ENCODE data around the gene FZR1. TPM values are rescaled to one million over a fixed set of nuclear protein-coding genes. Genes with fewer than 3 reads are reported as not detected.

Gene FZR1
- total RNA-seq, 1 experiment from 2014 or later = 87.4 TPM

- Histone ChIP-seq H3K4me3 (ENCODE audit: low read depth, low read length, poor library complexity, severe bottlenecking) (no peak overlapping the region), H3K4me1 (ENCODE audit: insufficient read depth, low read length, poor library complexity, severe bottlenecking) (no peaks in the 10 kb centered on the region), H3K36me3 (ENCODE audit: insufficient read depth, low read length, poor library complexity, severe bottlenecking) (no peaks in the 10 kb centered on the region), H3K27me3 (replicated peaks; ENCODE audit: insufficient read depth, low read depth, low read length, poor library complexity) (peaks cover 40% of the 10 kb centered on the region), H3K27ac (ENCODE audit: low read depth, low read length, poor library complexity, severe bottlenecking) (no peak overlapping the region), H3K9me3 (ENCODE audit: low read depth, low read length, poor library complexity, severe bottlenecking) (no peaks in the 10 kb centered on the region)
- ChIA-PET CTCF (interaction anchor here (0.5 to 1.0 kb wide), 5 partner anchors 10 to 175 kb away, joined by 3 to 6 read pairs (median 4); no protein-coding TSS in a partner anchor), POLR2A (ENCODE audit: low non-redundant PET) (interaction anchor here (0.6 kb wide), 1 partner anchor 204 kb away, joined by 3 read pairs; no protein-coding TSS in a partner anchor)
- BruUV-seq (replicated peaks) = no TSS peak
- peak; percentile 43 for DNase-seq (ENCODE audit: low spot score)
- intact Hi-C loops (cut with micrococcal nuclease; ENCODE audit: unreplicated experiment) = no loop called here
- TF ChIP-seq CTCF (conservative IDR thresholded peaks at IDR 0.05; ENCODE audit: low read depth, low read length) (no peak), EZH2 (IDR thresholded peaks at IDR 0.05; ENCODE audit: borderline replicate concordance, low read depth, low read length, poor library complexity, severe bottlenecking) (no peak)
Measured at GRCh38 chr19:3479834-3480215, 26.3 kb upstream of the FZR1 start.

- no peak for DNase-seq (ENCODE audit: low spot score)
- H3K36me3 ChIP-seq (ENCODE audit: insufficient read depth, low read length, poor library complexity, severe bottlenecking) = no peaks in the 10 kb centered on the region
- intact Hi-C loops (cut with micrococcal nuclease; ENCODE audit: unreplicated experiment) = no loop called here
- no peak within 1 kb of the TSS for H3K27ac ChIP-seq (ENCODE audit: low read depth, low read length, poor library complexity, severe bottlenecking)
- BruUV-seq (replicated peaks) = no TSS peak
- ChIA-PET POLR2A (ENCODE audit: low non-redundant PET) (no interaction called here), CTCF (interaction anchor here (1.0 kb wide), 1 partner anchor 175 kb away, joined by 6 read pairs; no protein-coding TSS in a partner anchor)
- no peak within 1 kb of the TSS for H3K4me3 ChIP-seq (ENCODE audit: low read depth, low read length, poor library complexity, severe bottlenecking)
- H3K9me3 ChIP-seq (ENCODE audit: low read depth, low read length, poor library complexity, severe bottlenecking) = no peaks in the 10 kb centered on the region
- no peaks in the 10 kb centered on the region for H3K4me1 ChIP-seq (ENCODE audit: insufficient read depth, low read length, poor library complexity, severe bottlenecking)
- TF ChIP-seq EZH2 (IDR thresholded peaks at IDR 0.05; ENCODE audit: borderline replicate concordance, low read depth, low read length, poor library complexity, severe bottlenecking) = no peak
- no peak for TF ChIP-seq CTCF (conservative IDR thresholded peaks at IDR 0.05; ENCODE audit: low read depth, low read length)
- peaks cover 40% of the 10 kb centered on the region for H3K27me3 ChIP-seq (replicated peaks; ENCODE audit: insufficient read depth, low read depth, low read length, poor library complexity)
Measured at GRCh38 chr19:3480383-3481091, 25.6 kb upstream of the FZR1 start, which contains the start of gene SMIM24. Gene SMIM24 (minus strand): TSS chr19:3480525. CDS start chr19:3480463, 62 bp downstream.

- Histone ChIP-seq H3K9me3 (ENCODE audit: low read depth, low read length, poor library complexity, severe bottlenecking) (no peaks in the 10 kb centered on the region), H3K4me3 (ENCODE audit: low read depth, low read length, poor library complexity, severe bottlenecking) (no peak overlapping the region), H3K27ac (ENCODE audit: low read depth, low read length, poor library complexity, severe bottlenecking) (no peak overlapping the region), H3K36me3 (ENCODE audit: insufficient read depth, low read length, poor library complexity, severe bottlenecking) (no peaks in the 10 kb centered on the region), H3K27me3 (replicated peaks; ENCODE audit: insufficient read depth, low read depth, low read length, poor library complexity) (peaks cover 40% of the 10 kb centered on the region), H3K4me1 (ENCODE audit: insufficient read depth, low read length, poor library complexity, severe bottlenecking) (no peaks in the 10 kb centered on the region)
- BruUV-seq (replicated peaks) = no TSS peak
- DNase-seq (ENCODE audit: low spot score) = no peak
- TF ChIP-seq CTCF (conservative IDR thresholded peaks at IDR 0.05; ENCODE audit: low read depth, low read length) (no peak), EZH2 (IDR thresholded peaks at IDR 0.05; ENCODE audit: borderline replicate concordance, low read depth, low read length, poor library complexity, severe bottlenecking) (no peak)
- POLR2A ChIA-PET (ENCODE audit: low non-redundant PET) = interaction anchor here (0.6 kb wide), 1 partner anchor 418 kb away, joined by 5 read pairs; no protein-coding TSS in a partner anchor
- CTCF ChIA-PET = no interaction called here
- intact Hi-C loops (cut with micrococcal nuclease; ENCODE audit: unreplicated experiment) = no loop called here
Measured at GRCh38 chr19:3481241-3482090, 24.6 kb upstream of the FZR1 start.

Data from A673 (cell line).